Choroid plexus epithelial cell (primary cell): ENCODE data around the gene RASGRP2.

Experiments used
- DNase-seq: peaks from one replicate; pipeline ENCODE4 v3.0.0-alpha.2; 2010; ENCODE audit warnings: low read depth
- H3K4me3 ChIP-seq: 2 replicates; pipeline ENCODE4 v1.5.1; 2011; ENCODE audit warnings: low read depth, mild to moderate bottlenecking, control low read depth, low read length, moderate library complexity
- TF ChIP-seq, protein P1 (sequence below): conservative IDR thresholded peaks from 2 replicates; pipeline ENCODE4 v1.5.1; 2011; ENCODE audit warnings: low read depth, mild to moderate bottlenecking, control low read depth, inconsistent platforms, low read length, moderate library complexity

RASGRP2 gene

DNA sequence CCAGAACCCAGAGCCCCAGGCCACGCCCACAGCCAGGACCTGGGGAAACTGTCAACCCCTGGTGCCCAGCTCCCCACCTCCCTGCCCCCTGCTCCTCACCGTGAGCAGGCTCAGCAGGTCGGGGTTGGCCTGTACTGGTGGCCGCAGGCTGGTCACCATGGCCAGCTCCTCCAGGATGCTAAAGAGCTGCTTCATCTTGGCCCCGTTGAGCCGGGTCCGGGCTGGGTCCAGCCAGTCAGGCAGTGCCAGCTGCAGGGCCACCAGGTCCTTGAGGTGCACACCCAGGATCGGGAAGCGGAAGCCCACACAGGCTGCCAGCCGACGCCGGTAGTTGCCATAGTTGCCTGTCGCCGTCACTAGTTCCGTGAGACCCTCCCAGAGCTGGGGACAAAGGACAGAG, 7.3 kb downstream of the RASGRP2 start:
- TF ChIP-seq, protein P1, sequence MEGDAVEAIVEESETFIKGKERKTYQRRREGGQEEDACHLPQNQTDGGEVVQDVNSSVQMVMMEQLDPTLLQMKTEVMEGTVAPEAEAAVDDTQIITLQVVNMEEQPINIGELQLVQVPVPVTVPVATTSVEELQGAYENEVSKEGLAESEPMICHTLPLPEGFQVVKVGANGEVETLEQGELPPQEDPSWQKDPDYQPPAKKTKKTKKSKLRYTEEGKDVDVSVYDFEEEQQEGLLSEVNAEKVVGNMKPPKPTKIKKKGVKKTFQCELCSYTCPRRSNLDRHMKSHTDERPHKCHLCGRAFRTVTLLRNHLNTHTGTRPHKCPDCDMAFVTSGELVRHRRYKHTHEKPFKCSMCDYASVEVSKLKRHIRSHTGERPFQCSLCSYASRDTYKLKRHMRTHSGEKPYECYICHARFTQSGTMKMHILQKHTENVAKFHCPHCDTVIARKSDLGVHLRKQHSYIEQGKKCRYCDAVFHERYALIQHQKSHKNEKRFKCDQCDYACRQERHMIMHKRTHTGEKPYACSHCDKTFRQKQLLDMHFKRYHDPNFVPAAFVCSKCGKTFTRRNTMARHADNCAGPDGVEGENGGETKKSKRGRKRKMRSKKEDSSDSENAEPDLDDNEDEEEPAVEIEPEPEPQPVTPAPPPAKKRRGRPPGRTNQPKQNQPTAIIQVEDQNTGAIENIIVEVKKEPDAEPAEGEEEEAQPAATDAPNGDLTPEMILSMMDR = no peak
- H3K4me3 ChIP-seq = no peak overlapping the region

DNA sequence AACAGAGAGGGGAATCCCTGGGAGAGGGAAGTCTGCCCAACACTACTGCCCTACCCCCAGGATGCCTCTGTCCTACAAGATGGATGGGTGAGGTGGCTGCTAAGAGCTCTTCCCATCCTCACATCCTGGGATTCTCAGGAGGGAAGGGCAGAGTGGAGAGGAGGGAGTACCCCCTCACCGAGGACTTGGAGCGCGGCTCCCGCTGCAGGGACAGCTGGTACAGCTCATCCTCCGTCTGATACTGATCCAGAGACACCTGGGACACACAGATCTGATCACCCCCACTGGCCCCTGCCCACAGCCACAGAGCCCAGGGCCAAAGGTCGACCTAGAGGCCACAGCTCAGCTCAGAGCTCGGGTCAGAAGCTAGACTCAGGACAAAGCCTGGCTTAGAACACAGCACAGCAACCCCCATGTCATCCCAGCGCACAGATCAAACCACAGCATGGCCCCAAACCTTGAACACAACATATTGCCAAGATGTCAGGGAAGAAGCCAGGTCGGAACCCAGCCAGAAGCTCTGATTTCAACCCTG, 8.2 kb downstream of the RASGRP2 start:
- no peak overlapping the region for H3K4me3 ChIP-seq
- TF ChIP-seq, protein P1 = no peak
- no peak for DNase-seq

More for the DNA sequence above, 7.3 kb downstream of the RASGRP2 start:
- no peak for DNase-seq

DNA sequence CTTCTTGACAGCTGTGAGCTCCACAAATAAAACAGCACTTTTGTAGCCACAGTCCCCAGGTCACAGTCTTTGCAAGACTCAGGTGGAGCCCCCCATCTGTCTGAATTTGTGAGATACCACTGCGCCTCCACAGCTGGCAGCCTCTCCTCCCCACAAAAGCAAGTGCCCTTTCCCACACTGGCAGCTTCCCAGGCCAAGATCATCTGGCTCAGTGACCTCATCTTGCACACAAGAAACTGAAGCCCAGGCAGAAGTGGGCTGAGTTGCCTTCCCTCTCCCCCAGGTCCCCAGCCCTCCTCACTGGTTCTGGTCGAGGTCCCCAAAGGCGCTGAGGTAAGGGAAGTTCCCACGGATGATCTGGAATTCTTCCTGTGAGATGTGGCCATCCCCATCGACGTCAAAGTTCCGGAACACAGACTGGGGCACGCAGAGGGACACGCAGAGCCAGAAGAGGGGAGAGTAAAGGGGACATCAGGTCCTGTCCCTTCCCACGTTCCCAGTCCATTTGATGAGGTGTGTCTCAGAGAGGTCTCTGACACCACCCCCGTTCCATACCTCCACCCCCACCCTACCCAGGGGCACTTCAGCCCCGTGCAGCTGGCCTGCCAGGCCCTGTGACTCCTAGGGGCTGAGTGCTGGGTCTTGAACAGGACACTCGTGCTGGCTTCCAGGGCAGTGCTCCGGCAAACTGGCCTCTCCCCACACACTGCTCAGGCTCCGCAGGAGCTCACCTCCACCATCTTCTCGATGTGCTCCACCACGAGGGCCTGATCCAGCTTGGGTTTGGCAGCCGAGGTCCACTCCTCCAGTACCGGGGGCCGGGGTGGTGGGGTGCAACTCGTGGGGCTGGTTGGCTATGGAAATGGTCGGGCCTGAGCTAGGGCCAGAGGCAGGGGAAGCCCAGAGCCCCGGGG, 8.9 kb downstream of the RASGRP2 start:
- no peak overlapping the region for H3K4me3 ChIP-seq
- DNase-seq = no peak
- TF ChIP-seq, protein P1 = no peak

DNA sequence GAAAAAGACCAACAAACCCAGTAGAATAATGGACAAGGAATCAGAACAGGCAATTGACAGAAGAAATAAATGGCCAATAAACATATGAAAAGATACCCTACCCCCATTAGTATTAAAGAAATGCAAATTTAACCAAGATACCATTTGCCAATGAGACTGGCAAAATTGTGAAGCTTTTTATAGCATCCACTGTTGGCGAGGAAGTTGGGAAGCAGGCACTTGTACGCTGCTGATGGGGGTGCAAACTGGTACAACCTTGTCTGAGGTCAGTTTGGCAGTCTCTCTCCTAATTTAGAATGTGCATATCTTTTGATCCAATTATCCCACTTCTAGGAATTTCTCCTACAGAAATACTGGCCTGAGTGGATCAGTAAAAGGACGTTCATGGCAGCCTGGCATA, 12.3 kb downstream of the RASGRP2 start:
- TF ChIP-seq, protein P1 = no peak
- no peak for DNase-seq

DNA sequence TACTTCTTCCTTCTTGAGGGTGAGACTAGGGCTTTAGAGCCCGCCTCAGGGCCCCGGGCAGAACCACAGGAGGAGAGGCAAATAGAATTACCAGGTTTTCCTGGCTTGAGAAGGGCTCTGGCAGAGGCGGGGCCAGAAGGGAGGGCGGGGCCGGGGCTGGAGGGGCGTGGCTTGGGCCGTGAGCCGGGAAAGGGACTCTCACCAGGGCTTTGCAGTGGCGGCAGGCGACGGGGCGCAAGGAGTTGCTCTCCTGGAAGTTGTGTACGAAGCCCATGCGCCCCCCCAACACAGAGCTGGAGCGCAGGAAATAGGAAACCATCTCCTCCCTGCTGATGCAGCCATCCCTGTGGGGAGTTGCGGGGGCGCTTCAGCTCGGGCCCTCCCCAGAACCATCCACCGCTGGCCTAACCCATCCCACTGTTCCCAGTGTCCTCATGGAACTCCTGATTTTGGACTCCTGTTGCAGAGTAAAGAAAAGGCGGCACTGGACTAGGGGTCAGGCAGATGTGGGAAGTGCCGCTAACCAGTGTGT, 14.0 kb downstream of the RASGRP2 start:
- DNase-seq = peak; percentile 23

More for the DNA sequence above, 12.3 kb downstream of the RASGRP2 start:
- no peak overlapping the region for H3K4me3 ChIP-seq

DNA sequence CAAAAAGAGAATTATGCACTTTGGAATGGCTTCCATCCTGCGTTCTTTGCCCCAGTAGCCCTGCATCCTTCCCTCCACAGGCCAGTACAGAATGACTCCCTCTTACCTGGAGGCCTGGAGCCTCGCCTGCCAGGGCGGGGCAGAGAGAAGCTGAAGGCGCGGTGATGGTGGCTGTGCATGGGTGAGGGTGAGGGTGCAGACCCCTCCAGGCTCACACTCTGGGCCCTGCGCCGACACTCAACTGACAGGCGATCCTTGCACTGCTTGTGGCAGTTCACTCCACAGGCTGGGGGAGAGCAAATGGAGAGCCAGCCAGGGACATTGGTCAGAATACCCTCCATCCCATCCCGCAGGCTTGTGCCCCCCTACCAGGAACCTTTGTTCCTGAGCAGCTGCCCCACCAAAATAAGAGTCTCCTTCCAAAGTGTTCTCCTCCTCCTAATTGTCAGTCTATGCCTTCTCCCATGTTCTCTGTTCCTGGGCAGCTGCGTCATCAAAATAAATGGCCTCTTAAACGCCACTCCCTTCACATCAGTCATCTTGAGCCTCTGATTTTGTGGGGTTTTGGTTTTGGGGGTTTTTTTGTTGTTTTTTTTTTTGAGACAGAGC, 15.1 kb downstream of the RASGRP2 start:
- TF ChIP-seq, protein P1 = no peak
- no peak overlapping the region for H3K4me3 ChIP-seq
- DNase-seq = no peak

More for the DNA sequence above, 14.0 kb downstream of the RASGRP2 start:
- TF ChIP-seq, protein P1 = no peak
- no peak overlapping the region for H3K4me3 ChIP-seq
